Measurements from ENCODE around the gene FAM120AOS. TPM values are rescaled to one million over a fixed set of nuclear protein-coding genes. Genes with fewer than 3 reads are reported as not detected.

The FAM120AOS gene
- total RNA-seq, 1 donor from 2014 or later = 19.9 TPM

GRCh38 chr9:93398471-93398870, 54.9 kb downstream of the FAM120AOS start:
- Histone ChIP-seq H3K27me3 (no peaks in the 10 kb centered on the region), H3K4me1 (no peaks in the 10 kb centered on the region)
- intact Hi-C loops (cut with DNase I) = no loop called here

GRCh38 chr9:93397661-93398373, 55.6 kb downstream of the FAM120AOS start:
- TF ChIP-seq CTCF (IDR thresholded peaks at IDR 0.05) = no peak
- no peak overlapping the region for H3K27ac ChIP-seq
- intact Hi-C loops (cut with DNase I) = no loop called here
- H3K36me3 ChIP-seq = no peaks in the 10 kb centered on the region
- H3K4me1 ChIP-seq = no peaks in the 10 kb centered on the region
- H3K27me3 ChIP-seq = no peaks in the 10 kb centered on the region
- no peak for DNase-seq (ENCODE audit: low spot score in 2 of 2)
- no peaks in the 10 kb centered on the region for H3K9me3 ChIP-seq
- no peak overlapping the region for H3K4me3 ChIP-seq

More at GRCh38 chr9:93398471-93398870, 54.9 kb downstream of the FAM120AOS start:
- DNase-seq (ENCODE audit: low spot score in 2 of 2) = no peak
- Histone ChIP-seq H3K9me3 (no peaks in the 10 kb centered on the region), H3K36me3 (no peaks in the 10 kb centered on the region), H3K27ac (no peak overlapping the region), H3K4me3 (no peak overlapping the region)
- no peak for TF ChIP-seq CTCF (IDR thresholded peaks at IDR 0.05)

Other genes with a start within 250 kb of the FAM120AOS start
- gene FAM120A, start 1.9 kb downstream of the FAM120AOS start, total RNA-seq = 135 TPM
- 45.1 TPM for gene PHF2, start 123.0 kb upstream of the FAM120AOS start, total RNA-seq

Data from ascending aorta (tissue), 2 donors.